Measurements from ENCODE around the gene DOCK4. TPM values are rescaled to one million over a fixed set of nuclear protein-coding genes. Genes with fewer than 3 reads are reported as not detected.

DOCK4 gene
- total and polyA plus RNA-seq, 2 of the 8 experiments (the other 6 are each of a cell fraction or from before 2014, with no cell fraction given), result 5.1 to 23.6 TPM

- Histone ChIP-seq H2BK120ac (replicated peaks; ENCODE audit: low read depth, low read length) (no peak overlapping the region), H3K23me2 (ENCODE audit: low read depth, low read length) (no peaks in the 10 kb centered on the region), H3K18ac (ENCODE audit: extremely low read depth, low read length) (no peak overlapping the region), H4K8ac (ENCODE audit: extremely low read depth, insufficient read depth, low read length) (no peak overlapping the region), H3K79me1 (ENCODE audit: low read depth, low read length) (no peaks in the 10 kb centered on the region), H3K27me3 (replicated peaks in 1 of 4; ENCODE audit: control insufficient read depth in 3 of 4, extremely low read depth in 1 of 4, insufficient read depth in 3 of 4, low read length in 3 of 4) (no peaks in the 10 kb centered on the region), H3K9ac (replicated peaks in 1 of 4; ENCODE audit: extremely low read depth in 1 of 4, low read depth in 3 of 4, low read length in 3 of 4) (no peak overlapping the region), H3K4me3 (ENCODE audit: extremely low read depth in 1 of 4, insufficient read depth in 2 of 4, low read depth in 3 of 4, low read length in 4 of 4) (no peak overlapping the region), H3K79me2 (ENCODE audit: control insufficient read depth in 1 of 2, insufficient read depth in 2 of 2, low read length in 2 of 2) (peaks cover 0 to 3% of the 10 kb centered on the region in 2 experiments; a peak in 1 of 4 replicates), H2AK5ac (ENCODE audit: low read depth, low read length) (no peak overlapping the region), H3K4me2 (ENCODE audit: insufficient read depth in 1 of 2, low read depth in 2 of 2, low read length in 2 of 2) (no peak overlapping the region), H2BK20ac (ENCODE audit: low read length) (no peak overlapping the region), H3K14ac (ENCODE audit: insufficient read length) (no peak overlapping the region), H4K5ac (ENCODE audit: insufficient read length, low read depth, low read length) (no peak overlapping the region), H3K9me3 (ENCODE audit: insufficient read depth in 2 of 2, low read depth in 1 of 2, low read length in 1 of 2) (no peaks in the 10 kb centered on the region), H3K27ac (ENCODE audit: low read depth, low read length) (no peak overlapping the region), H2BK15ac (ENCODE audit: low read length) (no peak overlapping the region), H3K56ac (replicated peaks; ENCODE audit: insufficient read length, low read depth, low read length) (no peak overlapping the region), H2AFZ (ENCODE audit: low read length) (no peak overlapping the region), H3K4ac (replicated peaks; ENCODE audit: insufficient read length, low read depth, low read length) (no peak overlapping the region), H4K20me1 (replicated peaks in 1 of 2; ENCODE audit: control insufficient read depth in 1 of 2, insufficient read depth in 2 of 2, low read length in 2 of 2) (no peaks in the 10 kb centered on the region), H2BK12ac (ENCODE audit: low read depth, low read length) (no peak overlapping the region), H3K36me3 (ENCODE audit: control insufficient read depth in 2 of 4, insufficient read depth in 4 of 4, low read length in 3 of 4) (no peaks in the 10 kb centered on the region), H3K23ac (ENCODE audit: insufficient read length) (no peak overlapping the region), H3K4me1 (replicated peaks in 1 of 4; ENCODE audit: control insufficient read depth in 3 of 4, insufficient read depth in 4 of 4, low read length in 3 of 4) (no peaks in the 10 kb centered on the region), H2BK5ac (ENCODE audit: low read depth, low read length) (no peak overlapping the region), H4K91ac (replicated peaks; ENCODE audit: insufficient read length, low read length) (no peak overlapping the region)
- ChIA-PET CTCF (ENCODE audit: partially characterized antibody) (no interaction called here), POLR2A (ENCODE audit: partially characterized antibody) (no interaction called here)
- 88% methylated on average over 3 of the region's 3 CpGs; no CpG with 5 or more reads in 1 of the 2 experiments for WGBS, 2 experiments (ENCODE audit: extremely low coverage in 1 of 2, insufficient coverage in 1 of 2, insufficient read length in 1 of 2, insufficient replicate concordance in 2 of 2, low coverage in 1 of 2, low lambda C conversion rate in 2 of 2, missing lambda C conversion rate in 1 of 2)
- FAIRE-seq, result no peak
- no peak for DNase-seq (ENCODE audit: low read depth in 1 of 2, low spot score in 2 of 2)
- TF ChIP-seq SP2 (IDR thresholded peaks at IDR 0.05; ENCODE audit: low read length) (no peak), BACH1 (IDR thresholded peaks at IDR 0.05; ENCODE audit: low read length) (no peak), JUND (IDR thresholded peaks at IDR 0.05; ENCODE audit: low read length) (no peak)
Observed at GRCh38 chr7:112015146-112015545, 191.1 kb downstream of the DOCK4 start.

Measured in H1 (cell line).